CD4-positive, alpha-beta T cell (primary cell): ENCODE data around the gene WDR55. TPM values are rescaled to one million over a fixed set of nuclear protein-coding genes. Genes with fewer than 3 reads are reported as not detected.

Experiments used
- ATAC-seq: fragments of 200-7000 bp; cut with Tn5 transposase; one replicate; pipeline ENCODE4 v1.10.0; 2022; ENCODE audit warnings: mild to moderate bottlenecking; ENCODE audit not compliant: poor library complexity
- CTCF ChIA-PET: fragments of 350-600 bp; sonication (Branson Sonifier 250); formaldehyde crosslinking; loops from one replicate; lab custom pipeline; 2021; ENCODE audit warnings: antibody characterized with exemption, inconsistent platforms; lab: Charles Lee
- POLR2A ChIA-PET: fragments of 350-600 bp; sonication (Branson Sonifier 250); formaldehyde crosslinking; loops from one replicate; lab custom pipeline; 2021; ENCODE audit warnings: antibody characterized with exemption, inconsistent platforms; lab: Charles Lee
- DNase-seq, 14 experiments: peaks; one replicate each; pipeline ENCODE4 v3.0.0-alpha.2; 2013 to 2020; ENCODE audit warnings: mixed read lengths in 2 of 14
- H3K27ac ChIP-seq, 2 donors: one replicate each; pipeline versions ENCODE4 v1.5.1 to v1.7.0; 2013; ENCODE audit warnings: low read length in 2 of 2, low read depth in 1 of 2, mild to moderate bottlenecking in 1 of 2
- H3K27me3 ChIP-seq, 2 experiments: 1 replicate in 1 of 2; 2 replicates in 1 of 2; pipeline versions ENCODE4 v1.6.1 to v1.7.0; 2013; ENCODE audit warnings: low read length in 2 of 2, control low read depth in 1 of 2, mild to moderate bottlenecking in 1 of 2, moderate library complexity in 1 of 2; ENCODE audit not compliant: insufficient read depth in 2 of 2, control insufficient read depth in 1 of 2
- H3K36me3 ChIP-seq: one replicate; pipeline ENCODE4 v1.6.1; 2013; ENCODE audit warnings: low read length, control low read depth; ENCODE audit not compliant: insufficient read depth
- H3K4me1 ChIP-seq: one replicate; pipeline ENCODE4 v1.6.1; 2013; ENCODE audit warnings: low read length, control low read depth; ENCODE audit not compliant: insufficient read depth
- H3K4me3 ChIP-seq: one replicate; pipeline ENCODE4 v1.5.1; 2013; ENCODE audit warnings: mild to moderate bottlenecking, low read length, moderate library complexity
- H3K9me3 ChIP-seq, 2 experiments: 1 replicate in 1 of 2; 2 replicates in 1 of 2; pipeline versions ENCODE4 v1.6.1 to v1.7.0; 2013; ENCODE audit warnings: low read length in 2 of 2, mild to moderate bottlenecking in 2 of 2, control low read depth in 1 of 2, moderate library complexity in 1 of 2; ENCODE audit not compliant: control insufficient read depth in 1 of 2, insufficient read depth in 1 of 2
- H3K27ac Mint-ChIP-seq: one replicate; pipeline ENCODE4 v1.8.0; 2020; ENCODE audit warnings: mixed read lengths
- H3K27me3 Mint-ChIP-seq: one replicate; pipeline ENCODE4 v1.8.0; 2021; ENCODE audit warnings: mixed read lengths
- H3K36me3 Mint-ChIP-seq: one replicate; pipeline ENCODE4 v1.8.0; 2021; ENCODE audit warnings: low read depth, mixed read lengths
- H3K4me1 Mint-ChIP-seq: one replicate; pipeline ENCODE4 v1.8.0; 2021; ENCODE audit warnings: low read depth, mixed read lengths
- H3K4me3 Mint-ChIP-seq: one replicate; pipeline ENCODE4 v1.8.0; 2020; ENCODE audit warnings: mild to moderate bottlenecking, mixed read lengths
- H3K9me3 Mint-ChIP-seq: one replicate; pipeline ENCODE4 v1.8.0; 2020; ENCODE audit warnings: mixed read lengths
- CTCF ChIP-seq: fragments of 200-600 bp; IDR thresholded peaks from one replicate; pipeline ENCODE4 v1.8.0; 2022; ENCODE audit warnings: antibody characterized with exemption, mild to moderate bottlenecking
- intact Hi-C, 2 experiments: fragments of 100-400 bp; cut with DNase I in 1 of 2; cut with micrococcal nuclease in 1 of 2; formaldehyde crosslinking; loops; one replicate each; pipeline versions ENCODE4 v1.15.1 to v1.9.0; 2023 to 2025; cut with DNase I, micrococcal nuclease
- total RNA-seq, 174 experiments: library from RNA in 2 of 174; stranded (reverse) in 2 of 174; gene quantifications; one replicate each; pipeline ENCODE4 v1.2.3 and lab custom pipeline; 2021 to 2026

WDR55 gene
- total RNA-seq, 2 experiments from 2014 or later, result 40.1 to 42.9 TPM

GRCh38 chr5:140674629-140675028, 9.9 kb downstream of the WDR55 start:
- intact Hi-C loops, result no loop called here
- Histone ChIP-seq H3K27ac (no peak overlapping the region), H3K9me3 (no peaks in the 10 kb centered on the region), H3K27me3 (no peaks in the 10 kb centered on the region), H3K4me1 (no peaks in the 10 kb centered on the region), H3K36me3 (peaks cover 78% of the 10 kb centered on the region), H3K4me3 (no peak overlapping the region)
- ChIA-PET CTCF (interaction anchor here (1.4 kb wide), 1 partner anchor 14 kb away, joined by 4 read pairs; no protein-coding TSS in a partner anchor), POLR2A (interaction anchor here (0.7 to 1.9 kb wide), 3 partner anchors 26 to 144 kb away, joined by 3 to 6 read pairs (median 4); partner anchors contain the start of genes IK, NDUFA2 and ZMAT2)
- Mint-ChIP-seq H3K27me3 (no peaks in the 10 kb centered on the region), H3K4me1 (no peaks in the 10 kb centered on the region), H3K36me3 (peaks cover 83% of the 10 kb centered on the region), H3K4me3 (no peak overlapping the region), H3K27ac (no peak overlapping the region), H3K9me3 (no peaks in the 10 kb centered on the region)
- ATAC-seq, result no peak
- TF ChIP-seq CTCF, result no peak
- no peak for DNase-seq

GRCh38 chr5:140677947-140678346, 13.2 kb downstream of the WDR55 start:
- no peaks in the 10 kb centered on the region for H3K9me3 ChIP-seq
- H3K27ac ChIP-seq, result no peak overlapping the region
- Mint-ChIP-seq H3K27ac (no peak overlapping the region), H3K36me3 (peaks cover 88% of the 10 kb centered on the region), H3K4me3 (no peak overlapping the region), H3K4me1 (peaks cover 4% of the 10 kb centered on the region), H3K9me3 (no peaks in the 10 kb centered on the region), H3K27me3 (no peaks in the 10 kb centered on the region)
- no peaks in the 10 kb centered on the region for H3K4me1 ChIP-seq
- TF ChIP-seq CTCF, result no peak
- ChIA-PET CTCF (no interaction called here), POLR2A (interaction anchor here (1.8 kb wide), 1 partner anchor 30 kb away, joined by 5 read pairs; the partner anchor contains the start of genes IK and NDUFA2)
- intact Hi-C loops, result no loop called here
- no peaks in the 10 kb centered on the region for H3K27me3 ChIP-seq
- DNase-seq (no peak), ATAC-seq (no peak)
- H3K4me3 ChIP-seq, result no peak overlapping the region
- peaks cover 84% of the 10 kb centered on the region for H3K36me3 ChIP-seq

GRCh38 chr5:140678993-140679392, 14.3 kb downstream of the WDR55 start:
- Mint-ChIP-seq H3K4me1 (peaks cover 4% of the 10 kb centered on the region), H3K27ac (no peak overlapping the region), H3K27me3 (no peaks in the 10 kb centered on the region), H3K36me3 (peaks cover 90% of the 10 kb centered on the region), H3K4me3 (no peak overlapping the region), H3K9me3 (no peaks in the 10 kb centered on the region)
- Histone ChIP-seq H3K27me3 (no peaks in the 10 kb centered on the region), H3K4me1 (no peaks in the 10 kb centered on the region), H3K4me3 (no peak overlapping the region), H3K27ac (no peak overlapping the region), H3K9me3 (no peaks in the 10 kb centered on the region), H3K36me3 (peaks cover 78% of the 10 kb centered on the region)
- TF ChIP-seq CTCF, result no peak
- DNase-seq, result no peak
- CTCF ChIA-PET, result no interaction called here
- no peak for ATAC-seq
- intact Hi-C loops, result no loop called here
- POLR2A ChIA-PET, result no interaction called here
